Nephron progenitor cell (in vitro differentiated cells): ENCODE measurements around the gene GMPR.

Experiments
- DNase-seq: peaks from one replicate; pipeline ENCODE4 v3.0.0; 2021
- H3K27ac Mint-ChIP-seq: 2 replicates; pipeline ENCODE4 v1.8.0; 2021; ENCODE audit warnings: mild to moderate bottlenecking, moderate library complexity, mixed read lengths
- H3K27me3 Mint-ChIP-seq: 2 replicates; pipeline ENCODE4 v1.8.0; 2021; ENCODE audit warnings: mild to moderate bottlenecking, low read depth, mixed read lengths; ENCODE audit not compliant: poor library complexity
- H3K36me3 Mint-ChIP-seq: 2 replicates; pipeline ENCODE4 v1.8.0; 2021; ENCODE audit warnings: low read depth, mixed read lengths
- H3K4me1 Mint-ChIP-seq: 2 replicates; pipeline ENCODE4 v1.8.0; 2021; ENCODE audit warnings: mixed read lengths
- H3K4me3 Mint-ChIP-seq: 2 replicates; pipeline ENCODE4 v1.8.0; 2021; ENCODE audit warnings: mild to moderate bottlenecking, moderate library complexity, mixed read lengths
- H3K9me3 Mint-ChIP-seq: 2 replicates; pipeline ENCODE4 v1.8.0; 2021; ENCODE audit warnings: mild to moderate bottlenecking, moderate library complexity, mixed read lengths
- CTCF ChIP-seq: fragments of 200-600 bp; sonication (generic); IDR thresholded peaks from 2 replicates; pipeline ENCODE4 v1.5.0; 2021; ENCODE audit warnings: antibody characterized with exemption

The GMPR gene

GRCh38 chr6:16238057-16238962, at the start of gene GMPR:
Gene GMPR (plus strand): TSS chr6:16238587. CDS start chr6:16238694, 107 bp downstream.
- no peak for TF ChIP-seq CTCF
- peak within 1 kb of the TSS; percentile 85 for H3K4me3 Mint-ChIP-seq
- no peaks in the 10 kb centered on the region for H3K36me3 Mint-ChIP-seq
- H3K27ac Mint-ChIP-seq = no peak within 1 kb of the TSS
- H3K9me3 Mint-ChIP-seq = peaks cover 4% of the 10 kb centered on the region
- peaks cover 55% of the 10 kb centered on the region for H3K4me1 Mint-ChIP-seq
- peaks cover 30% of the 10 kb centered on the region for H3K27me3 Mint-ChIP-seq
- peak; percentile 81 for DNase-seq

- H3K27me3 Mint-ChIP-seq = peaks cover 8% of the 10 kb centered on the region
- H3K36me3 Mint-ChIP-seq = no peaks in the 10 kb centered on the region
Observed at GRCh38 chr6:16190214-16190613, 48.2 kb upstream of the GMPR start.

GRCh38 chr6:16196260-16196983, 42.0 kb upstream of the GMPR start:
- peaks cover 41% of the 10 kb centered on the region for H3K4me1 Mint-ChIP-seq
- H3K27ac Mint-ChIP-seq = no peak overlapping the region
- DNase-seq = no peak
- TF ChIP-seq CTCF = no peak
- no peaks in the 10 kb centered on the region for H3K36me3 Mint-ChIP-seq
- H3K4me3 Mint-ChIP-seq = no peak overlapping the region
- H3K27me3 Mint-ChIP-seq = peaks cover 9% of the 10 kb centered on the region
- no peaks in the 10 kb centered on the region for H3K9me3 Mint-ChIP-seq

More at GRCh38 chr6:16190214-16190613, 48.2 kb upstream of the GMPR start:
- Mint-ChIP-seq H3K27ac (no peak overlapping the region), H3K4me1 (peaks cover 10% of the 10 kb centered on the region), H3K9me3 (no peaks in the 10 kb centered on the region), H3K4me3 (no peak overlapping the region)
- no peak for DNase-seq
- no peak for TF ChIP-seq CTCF

- Mint-ChIP-seq H3K27ac (no peak overlapping the region), H3K27me3 (peaks cover 9% of the 10 kb centered on the region)
Observed at GRCh38 chr6:16196984-16197546, 41.3 kb upstream of the GMPR start.

More at GRCh38 chr6:16196984-16197546, 41.3 kb upstream of the GMPR start:
- Mint-ChIP-seq H3K9me3 (no peaks in the 10 kb centered on the region), H3K4me3 (no peak overlapping the region), H3K4me1 (peaks cover 46% of the 10 kb centered on the region), H3K36me3 (no peaks in the 10 kb centered on the region)
- no peak for DNase-seq
- TF ChIP-seq CTCF = no peak
